DMS53 treated with DMSO at 0.1 percent for 48 hours (cell line): Measurements from ENCODE around the gene PLCL1.

ENCODE experiments used
- DNase-seq: peaks from one replicate; lab custom pipeline; 2025; ENCODE audit not compliant: unreplicated experiment; lab: John Stamatoyannopoulos, UW

PLCL1 gene

GRCh38 chr2:197884252-197884651 lies 79.9 kb downstream of the PLCL1 start:
- no peak for DNase-seq

- DNase-seq = no peak
These were observed 80.7 kb downstream of the PLCL1 start for GRCh38 chr2:197885126-197885525.

GRCh38 chr2:197885587-197885986 lies 81.2 kb downstream of the PLCL1 start:
- no peak for DNase-seq

- DNase-seq = no peak
These were observed 83.9 kb downstream of the PLCL1 start for GRCh38 chr2:197888321-197888720.

- DNase-seq = peak; percentile 59
These were observed 84.6 kb downstream of the PLCL1 start for GRCh38 chr2:197889041-197889440.

GRCh38 chr2:197890168-197890567 lies 85.8 kb downstream of the PLCL1 start:
- no peak for DNase-seq

DNA sequence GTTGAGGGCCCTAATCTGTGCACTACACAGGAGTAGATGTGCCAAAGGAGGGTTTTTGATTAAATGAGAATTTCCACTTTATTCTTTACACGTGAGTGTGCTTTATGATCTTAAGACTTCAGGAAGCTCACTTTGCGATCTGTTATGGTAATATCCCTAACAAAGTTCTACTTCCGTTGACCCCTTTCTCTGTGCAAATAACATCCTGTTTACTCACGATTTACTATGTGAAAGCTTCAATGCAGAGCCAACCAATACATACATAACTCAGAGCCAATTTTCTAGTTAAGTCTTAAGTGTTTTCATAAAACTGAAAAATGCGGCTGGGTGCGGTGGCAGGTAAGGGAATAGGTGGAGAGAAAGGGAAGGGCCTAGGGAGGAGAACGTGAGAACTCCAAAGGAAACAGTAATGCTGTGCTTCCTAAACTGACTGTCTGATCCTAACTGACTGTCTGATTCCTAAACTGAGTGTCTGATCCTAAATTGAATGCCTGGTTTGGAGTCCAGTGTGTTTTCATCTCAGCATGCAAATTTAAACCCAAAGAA lies 87.6 kb downstream of the PLCL1 start:
- no peak for DNase-seq

- no peak for DNase-seq
These were observed 89.2 kb downstream of the PLCL1 start for GRCh38 chr2:197893403-197894177.

GRCh38 chr2:197894751-197895274 lies 90.4 kb downstream of the PLCL1 start:
- DNase-seq = no peak

DNA sequence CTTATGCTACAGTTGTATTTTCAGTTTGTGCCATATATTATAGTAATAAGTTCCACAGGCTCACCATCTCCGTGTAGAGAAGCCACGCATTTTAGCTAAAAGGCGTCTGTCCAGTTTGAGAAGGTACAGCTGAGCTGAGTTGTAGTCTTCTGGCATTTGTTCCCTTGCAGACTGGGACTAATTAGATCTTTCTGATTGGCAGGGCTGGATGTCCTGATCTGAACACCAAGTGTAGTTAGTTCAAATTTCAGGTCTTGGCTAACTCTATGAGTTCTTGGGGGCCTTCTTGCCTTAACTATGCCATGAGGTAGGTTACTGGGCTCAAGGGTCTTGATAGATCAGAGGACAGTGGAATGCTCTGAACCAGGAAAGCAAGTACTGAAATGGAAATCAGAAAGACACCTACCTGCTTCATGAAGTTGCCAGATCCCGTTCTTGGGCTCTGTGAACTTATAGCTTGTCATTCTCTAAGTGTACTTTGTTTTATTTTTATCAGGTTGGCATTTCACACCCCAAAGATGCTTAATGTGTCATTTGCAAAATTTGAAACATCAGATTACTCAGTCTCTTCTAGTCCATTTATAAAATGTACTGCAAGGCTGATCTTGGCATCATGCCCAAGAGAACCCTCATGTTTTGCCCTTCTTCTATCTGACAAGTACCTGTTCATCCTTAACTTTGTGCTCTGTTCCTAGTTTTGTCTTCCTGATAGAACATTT lies 93.7 kb downstream of the PLCL1 start:
- no peak for DNase-seq

GRCh38 chr2:197904446-197904845 lies 100.1 kb downstream of the PLCL1 start:
- no peak for DNase-seq

- no peak for DNase-seq
These were observed 103.8 kb downstream of the PLCL1 start for GRCh38 chr2:197908156-197908555.

DNA sequence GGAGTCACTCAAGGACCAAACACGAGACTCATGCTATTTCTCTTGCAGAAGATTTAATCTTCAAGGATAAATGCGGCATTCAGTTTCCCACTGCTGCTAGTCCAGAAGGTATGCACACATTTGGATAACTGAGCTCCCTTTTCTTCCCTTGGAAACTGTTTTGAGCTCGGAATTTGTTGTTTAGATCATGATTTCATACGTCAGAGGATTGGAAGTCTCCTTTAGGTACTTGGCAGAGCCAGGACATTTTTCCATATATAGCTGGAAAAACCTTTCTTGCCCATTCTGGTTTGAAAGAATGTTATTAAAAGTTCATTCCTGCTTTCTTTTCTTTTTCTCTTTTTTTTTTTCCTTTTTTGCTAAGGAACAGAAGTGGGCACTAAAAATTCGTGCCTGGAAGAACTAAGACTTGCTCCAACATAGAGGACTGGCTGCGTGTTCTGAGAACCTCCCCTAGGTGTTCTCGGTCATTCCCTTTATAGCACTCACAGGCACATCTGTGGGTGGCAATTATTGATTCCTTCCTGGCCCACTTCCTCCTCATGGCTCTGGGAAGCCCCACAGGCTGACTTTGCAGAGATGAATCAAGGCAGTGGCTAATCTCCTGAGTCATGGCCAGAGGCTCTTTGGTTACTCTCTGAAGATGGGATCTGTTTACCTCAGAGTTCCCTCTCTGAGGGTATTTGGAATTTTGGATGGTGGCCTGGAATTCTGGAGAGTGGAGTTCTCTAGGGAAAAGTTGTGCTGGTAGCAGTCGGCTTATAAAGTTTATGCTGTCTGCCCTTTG lies 104.8 kb downstream of the PLCL1 start:
- DNase-seq = no peak

DNA sequence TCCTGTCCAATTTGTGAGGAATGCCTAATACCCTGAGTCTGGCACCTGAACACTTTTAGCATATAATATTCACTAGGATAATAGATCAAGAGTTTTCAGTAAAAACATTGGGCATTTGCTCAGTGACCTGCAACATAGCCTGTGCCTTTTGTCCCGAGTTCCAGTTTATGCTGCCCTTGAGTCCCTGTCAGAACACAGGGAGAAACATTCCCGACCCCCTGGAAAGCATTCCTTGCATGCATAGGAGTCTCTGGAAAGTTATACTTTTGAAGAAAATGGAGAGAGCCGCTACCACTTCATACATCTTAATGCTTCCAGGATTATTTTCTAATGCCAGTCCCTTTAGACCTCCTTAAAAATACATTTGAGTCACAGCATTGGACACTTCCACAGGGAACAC lies 107.3 kb downstream of the PLCL1 start:
- DNase-seq = no peak

DNA sequence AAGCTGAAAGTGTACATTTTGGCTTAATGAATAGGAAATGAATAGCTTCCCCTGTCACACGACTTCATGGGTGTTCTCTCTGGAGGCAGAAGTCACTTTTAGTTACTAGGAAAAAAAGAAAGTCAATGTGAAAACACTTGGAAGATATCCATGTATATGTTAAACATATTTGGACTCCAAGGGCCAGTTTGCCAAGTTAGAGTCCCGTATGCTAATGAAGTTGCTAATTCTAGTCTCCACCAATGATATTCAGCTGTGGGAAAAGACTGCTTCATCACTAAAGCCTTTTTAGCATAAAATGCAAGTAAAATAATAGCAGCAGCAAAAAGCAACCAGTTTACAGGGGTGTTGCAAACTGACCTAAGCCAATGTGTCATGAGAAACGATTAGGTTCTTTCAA lies 108.7 kb downstream of the PLCL1 start:
- DNase-seq = no peak

- DNase-seq = no peak
These were observed 110.4 kb downstream of the PLCL1 start for GRCh38 chr2:197914778-197915177.

GRCh38 chr2:197915548-197916265 lies 111.3 kb downstream of the PLCL1 start:
- DNase-seq = no peak

DNA sequence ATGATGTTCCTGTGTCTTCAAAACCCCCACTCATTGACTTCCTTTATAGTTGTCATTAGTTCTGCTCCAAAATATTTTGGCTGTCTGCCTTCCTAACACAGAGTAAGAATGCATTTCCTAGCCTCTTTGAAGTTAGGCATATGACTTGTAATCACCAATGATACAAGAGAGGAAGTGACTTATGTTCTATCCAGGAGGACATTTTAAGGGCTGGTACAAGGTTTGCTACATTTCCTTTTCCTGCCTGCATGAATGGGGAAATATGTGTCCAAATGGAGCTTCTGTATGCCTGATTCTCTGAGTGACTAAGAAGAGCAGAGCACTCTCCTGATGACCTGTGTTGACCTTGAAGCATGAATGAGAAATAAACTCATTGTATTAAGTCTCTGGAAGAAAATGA lies 115.1 kb downstream of the PLCL1 start:
- no peak for DNase-seq

DNA sequence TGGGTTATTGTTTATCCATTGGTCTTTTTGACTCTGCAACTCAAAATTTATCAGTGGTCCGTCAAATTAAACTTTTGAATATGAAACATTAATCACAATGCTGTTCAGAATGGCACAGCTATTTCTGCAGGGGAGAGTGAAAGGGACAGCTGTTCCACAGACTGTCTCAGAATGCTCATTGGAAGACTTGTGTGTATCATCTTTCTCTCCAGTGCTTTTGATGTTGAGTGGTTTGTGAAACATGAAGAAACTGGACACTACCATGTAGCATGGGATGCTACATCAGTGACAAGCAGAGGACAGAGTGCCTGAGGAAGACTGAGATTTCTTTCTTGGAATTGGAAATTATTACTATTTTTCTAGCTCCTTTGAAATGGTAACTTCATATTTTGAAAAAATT lies 115.7 kb downstream of the PLCL1 start:
- no peak for DNase-seq

- no peak for DNase-seq
These were observed 116.3 kb downstream of the PLCL1 start for GRCh38 chr2:197920592-197921201.
